ENCODE measurements around the gene MALAT1. TPM values are rescaled to one million over a fixed set of nuclear protein-coding genes. Genes with fewer than 3 reads are reported as not detected.

Gene MALAT1
- total RNA-seq, 1 donor from 2014 or later = 5,573 TPM

GRCh38 chr11:65529475-65530156 is 30.8 kb downstream of the MALAT1 start:
- ATAC-seq (ENCODE audit: poor library complexity) = no peak
- DNase-seq = no peak
- intact Hi-C loops (cut with DNase I) = no loop called here

DNA sequence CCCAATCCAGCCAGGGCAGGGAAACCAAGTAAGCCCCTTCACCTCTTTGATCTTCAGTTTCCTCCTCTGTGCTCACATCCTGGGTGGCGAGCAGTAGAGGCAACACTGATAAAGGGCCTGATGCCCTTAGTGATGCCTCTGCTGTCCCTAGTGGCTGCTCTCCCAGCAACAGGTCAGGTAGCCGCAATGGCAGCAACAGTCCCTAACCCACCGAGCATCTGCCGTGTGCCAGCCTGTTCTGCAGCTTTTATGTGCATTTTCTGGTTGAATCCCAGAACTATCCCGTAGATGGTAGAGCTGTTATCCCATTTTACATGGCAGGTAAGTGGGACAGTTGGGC is 31.3 kb downstream of the MALAT1 start:
- ATAC-seq (ENCODE audit: poor library complexity) (no peak), DNase-seq (no peak)
- intact Hi-C loops (cut with DNase I) = no loop called here

DNA sequence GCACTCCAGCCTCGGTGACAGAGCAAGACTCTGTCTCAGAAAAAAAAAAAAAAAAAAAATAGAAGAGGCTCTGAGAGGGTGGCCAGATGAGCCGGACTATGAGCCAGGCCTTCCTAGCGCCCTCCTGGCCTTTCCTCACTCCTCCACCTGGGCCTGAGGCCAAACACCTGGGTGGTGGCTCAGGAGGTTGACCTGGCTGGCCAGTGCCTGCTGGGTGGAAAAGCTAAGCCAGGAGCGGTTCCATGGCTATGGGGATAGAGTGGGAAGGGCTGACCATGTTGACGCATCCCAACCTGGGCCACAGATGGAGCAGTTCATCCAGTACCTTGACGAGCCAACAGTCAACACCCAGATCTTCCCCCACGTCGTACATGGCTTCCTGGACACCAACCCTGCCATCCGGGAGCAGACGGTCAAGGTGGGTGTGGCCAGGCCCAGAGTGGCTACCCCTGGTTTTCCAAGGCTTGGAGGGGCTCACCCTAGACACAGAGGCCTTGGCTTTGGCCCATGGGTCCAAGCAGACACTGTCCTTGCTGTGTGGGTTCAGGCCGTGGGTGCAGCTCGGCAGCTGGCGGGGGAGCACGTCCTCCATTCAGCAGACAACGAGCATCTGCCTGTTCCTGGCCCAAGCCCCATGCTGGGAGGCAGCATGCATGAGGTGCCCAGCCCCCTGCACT is 33.7 kb downstream of the MALAT1 start:
- intact Hi-C loops (cut with DNase I) = no loop called here
- ATAC-seq (ENCODE audit: poor library complexity) (no peak), DNase-seq (no peak)

DNA sequence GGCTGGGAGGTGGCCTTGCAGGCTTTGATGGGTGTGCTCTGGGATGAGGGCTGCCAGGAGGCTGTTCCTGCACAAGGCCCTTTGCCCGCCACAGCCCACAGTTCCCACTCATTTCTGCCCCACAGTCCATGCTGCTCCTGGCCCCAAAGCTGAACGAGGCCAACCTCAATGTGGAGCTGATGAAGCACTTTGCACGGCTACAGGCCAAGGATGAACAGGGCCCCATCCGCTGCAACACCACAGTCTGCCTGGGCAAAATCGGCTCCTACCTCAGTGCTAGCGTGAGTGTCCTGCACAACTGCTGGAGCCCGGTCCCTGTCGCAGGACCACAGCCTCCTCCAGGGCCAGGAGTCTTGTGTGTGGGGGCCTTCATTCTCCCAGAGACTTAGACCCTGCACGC is 36.3 kb downstream of the MALAT1 start:
- intact Hi-C loops (cut with DNase I) = no loop called here
- ATAC-seq (ENCODE audit: poor library complexity) (no peak), DNase-seq (no peak)

GRCh38 chr11:65536412-65537295 is 37.8 kb downstream of the MALAT1 start:
- no peak for ATAC-seq (ENCODE audit: poor library complexity)
- no peak for DNase-seq
- intact Hi-C loops (cut with DNase I) = no loop called here

DNA sequence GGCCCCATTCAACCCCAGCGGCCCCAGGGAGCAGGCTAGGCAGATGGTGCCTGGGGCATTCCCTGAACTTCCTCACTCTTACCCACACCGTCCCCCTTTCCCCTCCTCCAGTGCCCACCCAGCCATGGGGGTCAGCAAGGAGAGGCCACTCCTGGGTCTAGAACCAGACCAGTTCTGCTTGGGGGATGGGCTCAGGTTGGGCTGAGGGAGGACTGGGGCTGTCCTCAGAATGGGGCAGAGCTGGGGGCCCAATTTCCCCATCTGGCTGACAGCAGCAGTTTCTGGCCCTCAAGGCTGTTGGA is 38.4 kb downstream of the MALAT1 start:
- intact Hi-C loops (cut with DNase I) = no loop called here
- no peak for ATAC-seq (ENCODE audit: poor library complexity)
- DNase-seq = no peak

DNA sequence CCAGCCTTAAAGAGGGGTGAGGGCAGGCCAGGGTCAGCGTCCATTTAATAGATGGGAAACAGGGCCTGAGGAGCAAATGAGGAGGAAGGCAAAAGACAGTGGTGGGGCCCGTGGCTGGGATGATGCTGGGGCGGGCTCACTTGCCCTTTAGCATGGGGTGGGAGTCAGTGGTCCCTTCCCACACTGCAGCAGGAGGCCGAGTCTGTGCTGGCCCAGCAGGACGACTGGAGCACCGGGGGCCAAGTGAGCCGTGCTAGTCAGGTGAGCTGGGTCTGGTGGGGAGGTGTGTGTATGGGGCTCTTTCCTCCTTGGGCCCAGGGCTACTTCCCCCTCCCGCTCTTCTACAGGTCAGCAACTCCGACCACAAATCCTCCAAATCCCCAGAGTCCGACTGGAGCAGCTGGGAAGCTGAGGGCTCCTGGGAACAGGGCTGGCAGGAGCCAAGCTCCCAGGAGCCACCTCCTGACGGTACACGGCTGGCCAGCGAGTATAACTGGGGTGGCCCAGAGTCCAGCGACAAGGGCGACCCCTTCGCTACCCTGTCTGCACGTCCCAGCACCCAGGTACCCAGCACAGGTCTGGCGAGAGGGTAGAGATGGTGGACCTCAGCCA is 38.9 kb downstream of the MALAT1 start:
- intact Hi-C loops (cut with DNase I) = no loop called here
- no peak for ATAC-seq (ENCODE audit: poor library complexity)
- DNase-seq = no peak

DNA sequence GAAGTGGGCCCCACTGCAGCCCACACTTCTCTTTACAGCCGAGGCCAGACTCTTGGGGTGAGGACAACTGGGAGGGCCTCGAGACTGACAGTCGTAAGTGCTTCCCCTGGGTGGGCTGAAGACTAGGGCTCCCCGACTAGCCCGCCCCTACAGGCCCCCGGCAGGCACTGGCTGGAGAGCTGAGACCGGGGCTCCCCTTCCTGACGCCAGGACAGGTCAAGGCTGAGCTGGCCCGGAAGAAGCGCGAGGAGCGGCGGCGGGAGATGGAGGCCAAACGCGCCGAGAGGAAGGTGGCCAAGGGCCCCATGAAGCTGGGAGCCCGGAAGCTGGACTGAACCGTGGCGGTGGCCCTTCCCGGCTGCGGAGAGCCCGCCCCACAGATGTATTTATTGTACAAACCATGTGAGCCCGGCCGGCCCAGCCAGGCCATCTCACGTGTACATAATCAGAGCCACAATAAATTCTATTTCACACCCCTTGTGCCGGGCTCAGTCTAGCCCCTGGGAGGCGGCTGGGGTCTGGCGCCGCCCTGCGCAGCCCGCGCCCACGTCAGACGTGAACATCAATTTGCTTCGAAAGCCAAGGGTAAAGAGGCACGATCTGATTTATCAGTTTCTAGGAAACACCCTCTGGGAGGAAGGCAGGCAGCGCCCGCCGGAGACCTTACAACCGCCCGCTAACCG is 39.5 kb downstream of the MALAT1 start:
- no peak for DNase-seq
- ATAC-seq (ENCODE audit: poor library complexity) = no peak
- intact Hi-C loops (cut with DNase I) = no loop called here

DNA sequence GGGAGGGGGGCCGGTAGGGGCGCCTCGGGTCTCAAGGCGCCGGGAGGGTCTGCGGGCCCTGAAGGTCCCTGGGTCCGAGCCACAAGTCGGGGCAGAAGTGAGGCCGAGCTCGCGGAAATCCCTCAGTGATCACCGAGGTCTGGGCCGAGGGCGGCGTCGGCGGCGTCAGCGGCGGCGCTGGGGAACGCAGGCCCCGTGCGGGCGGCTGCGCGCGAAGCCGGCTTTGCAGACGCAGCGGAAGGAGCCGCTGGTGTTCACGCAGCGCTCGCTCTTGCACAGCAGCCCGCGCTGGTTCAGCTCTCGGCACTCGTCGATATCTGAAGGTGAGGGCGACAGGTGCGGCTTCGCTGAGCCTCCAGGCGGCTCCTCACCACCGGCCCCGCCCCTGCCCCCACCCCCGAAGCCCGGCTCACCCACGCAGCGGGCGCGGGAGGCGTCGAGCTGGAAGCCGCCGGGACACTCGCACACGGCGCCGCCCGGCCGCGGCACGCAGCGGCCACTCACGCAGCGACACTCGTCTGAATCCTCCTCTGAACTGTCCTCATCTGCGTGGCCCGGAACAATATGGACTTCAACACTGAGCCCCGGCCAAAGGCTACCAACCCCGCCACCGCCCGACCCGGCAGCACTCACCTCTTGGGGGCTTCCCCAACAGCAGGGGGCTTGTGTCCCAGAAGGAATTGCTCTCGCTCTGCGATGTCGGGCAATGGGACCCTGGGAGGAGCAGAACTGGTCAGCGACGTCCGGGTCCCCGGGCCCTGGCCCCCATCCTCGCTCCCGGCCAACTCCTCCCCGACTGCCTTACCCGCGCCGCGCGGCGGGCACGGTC is 40.3 kb downstream of the MALAT1 start:
- intact Hi-C loops (cut with DNase I) = no loop called here
- ATAC-seq (ENCODE audit: poor library complexity) (no peak), DNase-seq (no peak)

- ATAC-seq (ENCODE audit: poor library complexity) (no peak), DNase-seq (no peak)
- intact Hi-C loops (cut with DNase I) = no loop called here
These were observed 41.0 kb downstream of the MALAT1 start for GRCh38 chr11:65539744-65540289.

GRCh38 chr11:65540290-65541092 is 41.6 kb downstream of the MALAT1 start:
- peak; percentile 95 for DNase-seq
- ATAC-seq (ENCODE audit: poor library complexity) = peak; percentile 95
- intact Hi-C loops (cut with DNase I) = no loop called here

DNA sequence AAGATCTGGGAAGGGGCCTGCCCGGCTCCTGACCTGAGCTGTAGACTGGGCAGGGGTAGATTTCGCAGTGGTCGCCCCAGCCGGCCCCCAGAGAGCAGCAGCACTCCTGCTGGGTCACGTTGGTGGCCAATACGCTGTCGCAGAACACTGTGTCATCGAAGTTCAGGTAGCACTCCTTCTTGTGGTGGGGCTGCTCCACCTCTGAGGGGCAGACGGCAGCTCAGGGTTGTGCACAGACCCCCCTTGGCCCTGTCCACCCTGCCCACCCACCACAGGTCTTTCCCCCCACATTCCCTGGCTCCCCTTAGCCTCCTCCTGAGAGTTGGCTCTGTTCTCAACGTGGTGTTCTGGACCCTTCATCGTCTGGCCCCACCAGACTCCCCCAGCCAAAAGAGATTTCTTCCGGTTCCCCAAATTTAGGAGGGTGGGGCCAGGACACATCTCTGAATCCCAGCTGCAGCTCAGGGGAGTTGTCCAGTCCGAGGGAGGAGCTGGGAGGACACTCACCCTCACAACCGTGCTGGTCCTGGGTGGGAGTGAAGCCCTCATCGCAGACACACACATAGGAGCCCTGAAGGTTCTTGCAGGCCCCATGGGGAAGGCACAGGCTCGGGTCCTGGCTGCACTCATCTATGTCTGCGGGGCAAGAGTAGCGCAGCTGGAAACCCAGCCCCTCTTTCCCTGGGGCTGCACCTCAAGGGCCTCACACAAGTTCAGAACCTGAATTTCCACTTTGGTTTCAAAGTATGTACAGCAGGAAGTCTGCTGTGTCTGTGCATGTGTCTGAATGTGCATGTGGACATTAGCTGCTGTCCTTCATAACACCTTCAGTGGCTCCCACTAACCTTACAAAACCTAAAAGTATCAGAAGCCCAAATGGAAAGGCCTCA is 42.5 kb downstream of the MALAT1 start:
- ATAC-seq (ENCODE audit: poor library complexity) (no peak), DNase-seq (no peak)
- intact Hi-C loops (cut with DNase I) = no loop called here

DNA sequence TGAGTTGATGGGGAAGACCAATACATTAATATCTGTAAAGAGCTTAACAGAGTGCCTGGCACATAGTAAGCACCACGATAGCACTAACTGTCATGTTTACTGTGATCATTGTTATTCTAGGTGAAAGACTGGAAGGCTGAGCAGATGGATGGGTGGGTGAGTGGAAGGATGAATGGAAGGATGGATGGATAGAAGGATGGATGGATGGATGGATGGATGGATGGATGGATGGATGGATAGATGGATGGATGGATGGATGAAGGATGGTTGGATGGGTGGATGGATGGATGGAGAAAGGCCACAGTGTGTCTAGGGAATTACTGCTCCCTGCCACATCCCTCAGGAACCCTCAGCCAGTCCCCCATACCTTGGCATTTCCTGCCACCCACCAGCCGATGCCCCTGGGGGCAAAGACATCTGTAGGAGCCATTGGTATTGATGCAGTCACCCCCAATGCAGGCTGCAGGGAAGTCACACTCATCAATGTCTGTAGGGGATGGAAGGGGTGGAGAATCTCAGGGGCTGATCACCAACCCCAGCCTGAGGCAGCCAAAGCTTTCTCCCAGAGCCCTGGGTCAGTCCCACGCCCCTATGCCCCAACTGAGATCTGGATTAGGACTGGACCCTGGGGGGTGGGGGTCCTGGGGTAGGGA is 44.0 kb downstream of the MALAT1 start:
- no peak for ATAC-seq (ENCODE audit: poor library complexity)
- DNase-seq = no peak
- intact Hi-C loops (cut with DNase I) = no loop called here

DNA sequence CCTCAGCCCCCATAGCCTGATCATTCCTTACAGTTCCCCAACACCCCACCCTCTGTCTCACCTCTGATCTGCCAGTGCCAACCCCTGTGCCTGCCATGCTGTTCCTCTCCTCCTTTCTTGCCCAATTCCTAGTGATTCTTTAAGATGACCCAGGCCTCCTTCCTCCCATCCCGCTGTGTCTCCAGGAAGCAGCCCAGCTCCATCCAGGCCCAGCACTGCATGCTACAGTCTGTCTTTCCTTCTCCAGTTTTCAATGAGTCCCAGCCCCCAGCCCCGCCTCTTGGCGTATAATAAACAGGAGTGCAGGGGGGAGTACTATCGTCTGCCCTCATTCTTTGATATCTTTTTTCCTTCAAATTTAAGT is 47.0 kb downstream of the MALAT1 start:
- ATAC-seq (ENCODE audit: poor library complexity) (no peak), DNase-seq (no peak)
- intact Hi-C loops (cut with DNase I) = no loop called here

DNA sequence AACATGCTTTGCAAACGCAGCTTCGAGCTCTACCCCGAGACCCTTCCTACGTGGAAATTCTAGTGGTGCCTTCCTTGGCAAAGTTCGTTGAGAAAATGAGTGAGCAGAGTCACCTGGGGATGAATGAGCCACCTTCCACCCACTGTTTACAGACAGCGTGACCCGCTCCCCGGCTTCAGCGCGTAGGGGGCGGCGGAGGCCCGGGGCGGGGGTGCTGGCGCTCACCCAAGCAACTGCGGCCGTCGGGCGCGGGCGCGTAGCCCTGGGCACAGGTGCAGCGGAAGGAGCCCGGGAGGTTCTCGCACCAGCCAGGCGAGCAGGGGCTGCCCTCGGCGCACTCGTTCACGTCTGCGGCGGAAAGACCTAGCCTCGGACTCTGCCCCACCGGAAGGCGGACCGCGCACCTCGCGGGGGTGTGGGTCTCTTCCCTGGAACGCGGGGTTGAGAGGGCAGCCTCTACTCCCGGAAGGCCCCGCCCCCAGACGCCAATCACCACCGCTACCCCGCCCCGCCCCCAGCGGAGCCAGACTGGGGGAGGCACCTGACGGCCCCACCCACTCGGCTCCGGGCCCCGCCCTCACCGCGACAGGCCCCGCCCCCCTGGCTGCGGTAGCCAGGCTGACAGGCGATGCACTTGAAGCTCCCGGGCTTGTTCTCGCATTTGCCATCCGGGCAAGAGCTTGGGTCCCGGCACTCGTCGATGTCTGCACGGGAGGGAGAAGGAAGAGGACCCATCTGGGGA is 47.5 kb downstream of the MALAT1 start:
- peak; percentile 87 for ATAC-seq (ENCODE audit: poor library complexity)
- peak; percentile 92 for DNase-seq
- intact Hi-C loops (cut with DNase I) = no loop called here

Data from Right ventricle myocardium superior (tissue), 1 donor.